Kidney (tissue), 14 donors: Measurements from ENCODE around the gene CNTN1. TPM values are rescaled to one million over a fixed set of nuclear protein-coding genes. Genes with fewer than 3 reads are reported as not detected.

Source experiments
- DNase-seq, 5 donors: peaks; one replicate each; pipeline ENCODE4 v3.0.0-alpha.2; 2013 to 2020
- FAIRE-seq: peaks from 2 replicates; lab custom pipeline; 2012; peaks lifted over from hg19 to GRCh38; lab: Jason Lieb, UNC
- H3K27ac ChIP-seq, 2 donors: one replicate each; pipeline ENCODE4 v1.7.0; 2013; ENCODE audit warnings: low read depth in 2 of 2, low read length in 2 of 2, inconsistent platforms in 1 of 2
- H3K27me3 ChIP-seq: one replicate; pipeline ENCODE4 v1.7.1; 2013; ENCODE audit warnings: low read length, inconsistent platforms; ENCODE audit not compliant: control insufficient read depth, insufficient read depth
- H3K36me3 ChIP-seq, 3 donors: one replicate each; pipeline versions ENCODE4 v1.7.0 to v1.7.1; 2013; ENCODE audit warnings: low read length in 3 of 3, control low read depth in 1 of 3, inconsistent platforms in 1 of 3; ENCODE audit not compliant: insufficient read depth in 3 of 3, control insufficient read depth in 2 of 3
- H3K4me1 ChIP-seq, 3 donors: one replicate each; pipeline versions ENCODE4 v1.7.0 to v1.7.1; 2013; ENCODE audit warnings: low read length in 3 of 3, inconsistent platforms in 1 of 3, low read depth in 1 of 3; ENCODE audit not compliant: control insufficient read depth in 2 of 3, insufficient read depth in 2 of 3
- H3K4me3 ChIP-seq, 3 donors: one replicate each; pipeline versions ENCODE4 v1.7.0 to v1.8.1; 2013; ENCODE audit warnings: low read length in 3 of 3, control low read depth in 1 of 3, inconsistent platforms in 1 of 3
- H3K9ac ChIP-seq, 3 donors: one replicate each; pipeline versions ENCODE4 v1.7.0 to v1.7.1; 2013; ENCODE audit warnings: low read length in 3 of 3, control low read depth in 1 of 3, inconsistent platforms in 1 of 3
- H3K9me3 ChIP-seq, 3 donors: one replicate each; pipeline versions ENCODE4 v1.7.0 to v1.7.1; 2013; ENCODE audit warnings: low read length in 3 of 3, control low read depth in 1 of 3, inconsistent platforms in 1 of 3; ENCODE audit not compliant: control insufficient read depth in 2 of 3, insufficient read depth in 1 of 3
- CTCF ChIP-seq: IDR thresholded peaks from 3 replicates; pipeline ENCODE4 v1.5.1; 2012; ENCODE audit warnings: mild to moderate bottlenecking, moderate library complexity, borderline replicate concordance; ENCODE audit not compliant: insufficient read depth; ENCODE audit errors: extremely low read depth
- intact Hi-C: fragments of 100-400 bp; cut with DNase I; formaldehyde crosslinking; loops from one replicate; pipeline ENCODE4 v1.11.1; 2022
- polyA plus RNA-seq: library from polyadenylated mRNA; stranded (reverse); fragments of 350-450 nt; fragmentation: Illumina TruSeq; extraction: RNeasy Lipid Tissue Mini Kit (QIAGEN cat#74804); gene quantifications from one replicate; pipeline ENCODE4 v1.2.3, GENCODE V29; 2014; ENCODE audit warnings: low read depth, low replicate concordance; ENCODE audit not compliant: insufficient read depth
- total RNA-seq: library from RNA; stranded (reverse); fragmentation: NEBNext Ultra II Directional; extraction: Animal tissue kit (Norgen Biotek cat#: 25700); gene quantifications from one replicate; pipeline ENCODE4 v1.2.1, GENCODE V29; 2021
- donor health status: control.
- donor health status: control.
- donor health status: control.
- donor health status: control.
- donor health status: control.
- donor health status: DM: yes; HTN: yes; CAD: no.
- donor health status: Normal renal cell carcinoma (clear cell type).

The CNTN1 gene
- total and polyA plus RNA-seq, 2 donors from 2014 or later: 6.3 to 9.9 TPM

DNA sequence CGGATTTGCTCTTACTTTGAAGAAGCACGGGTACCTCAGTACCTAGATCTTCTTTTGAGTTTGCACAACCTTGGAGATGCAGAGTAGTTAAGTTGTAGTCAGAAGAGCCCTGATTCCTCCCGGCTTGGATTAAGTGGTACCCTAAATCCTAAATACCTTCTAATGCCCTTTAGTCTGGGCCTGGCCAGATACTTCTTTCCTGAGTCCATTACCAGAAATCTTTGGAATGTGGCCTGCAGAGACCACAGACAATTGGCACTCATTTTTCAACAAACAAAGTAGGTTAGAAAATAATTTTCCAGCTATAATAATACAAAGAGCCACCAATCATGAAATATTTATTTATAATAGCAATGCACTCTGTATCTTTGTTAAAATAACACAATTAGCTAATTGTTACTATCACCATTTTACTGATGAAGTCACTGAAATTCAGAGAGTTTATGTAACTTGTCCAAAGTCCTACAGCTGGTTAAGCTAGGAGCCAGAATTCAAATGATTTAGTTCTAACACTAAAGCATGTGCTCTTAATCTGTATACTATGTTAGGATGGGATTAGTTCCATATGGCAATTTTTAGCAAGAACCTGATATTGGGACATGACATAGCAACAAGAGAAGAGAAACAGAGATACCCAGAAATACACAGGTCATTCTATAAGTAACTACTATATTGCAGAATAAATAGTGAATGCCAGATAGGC is 363.8 kb downstream of the CNTN1 start:
- no peak for DNase-seq
- H3K9ac ChIP-seq: no peak overlapping the region
- no peaks in the 10 kb centered on the region for H3K4me1 ChIP-seq
- no peaks in the 10 kb centered on the region for H3K9me3 ChIP-seq
- H3K36me3 ChIP-seq: no peaks in the 10 kb centered on the region
- FAIRE-seq: no peak
- intact Hi-C loops: no loop called here
- H3K27ac ChIP-seq: no peak overlapping the region
- no peaks in the 10 kb centered on the region for H3K27me3 ChIP-seq
- H3K4me3 ChIP-seq: no peak overlapping the region
- TF ChIP-seq CTCF: no peak

GRCh38 chr12:41058266-41058665 is 366.0 kb downstream of the CNTN1 start:
- Histone ChIP-seq H3K27me3 (no peaks in the 10 kb centered on the region), H3K9me3 (no peaks in the 10 kb centered on the region), H3K27ac (no peak overlapping the region), H3K9ac (no peak overlapping the region), H3K36me3 (no peaks in the 10 kb centered on the region), H3K4me1 (no peaks in the 10 kb centered on the region), H3K4me3 (no peak overlapping the region)
- no peak for TF ChIP-seq CTCF
- no peak for FAIRE-seq
- no peak for DNase-seq
- intact Hi-C loops: no loop called here

DNA sequence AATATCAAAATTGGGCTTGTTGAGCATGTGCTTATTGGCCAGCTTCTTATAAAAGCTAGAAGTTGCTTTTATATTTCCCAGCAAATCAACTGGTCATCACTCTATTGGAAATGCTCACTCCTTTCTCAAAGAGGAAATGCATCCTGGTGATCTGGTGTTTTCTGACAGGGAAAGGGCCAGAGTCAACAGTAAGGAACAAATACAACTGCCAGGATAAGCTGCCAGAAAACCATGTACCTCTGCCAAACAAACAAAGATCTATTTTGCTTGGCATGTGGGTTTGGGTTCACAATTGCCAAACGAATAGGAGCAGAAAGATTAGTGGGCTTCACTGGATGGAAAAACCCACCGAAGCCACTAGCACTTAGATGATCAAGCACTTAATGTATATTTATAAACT is 369.0 kb downstream of the CNTN1 start:
- no peaks in the 10 kb centered on the region for H3K36me3 ChIP-seq
- no peak for FAIRE-seq
- H3K27ac ChIP-seq: no peak overlapping the region
- no peaks in the 10 kb centered on the region for H3K9me3 ChIP-seq
- no peak for TF ChIP-seq CTCF
- H3K4me3 ChIP-seq: no peak overlapping the region
- DNase-seq: no peak
- no peak overlapping the region for H3K9ac ChIP-seq
- H3K27me3 ChIP-seq: no peaks in the 10 kb centered on the region
- no peaks in the 10 kb centered on the region for H3K4me1 ChIP-seq
- intact Hi-C loops: no loop called here

DNA sequence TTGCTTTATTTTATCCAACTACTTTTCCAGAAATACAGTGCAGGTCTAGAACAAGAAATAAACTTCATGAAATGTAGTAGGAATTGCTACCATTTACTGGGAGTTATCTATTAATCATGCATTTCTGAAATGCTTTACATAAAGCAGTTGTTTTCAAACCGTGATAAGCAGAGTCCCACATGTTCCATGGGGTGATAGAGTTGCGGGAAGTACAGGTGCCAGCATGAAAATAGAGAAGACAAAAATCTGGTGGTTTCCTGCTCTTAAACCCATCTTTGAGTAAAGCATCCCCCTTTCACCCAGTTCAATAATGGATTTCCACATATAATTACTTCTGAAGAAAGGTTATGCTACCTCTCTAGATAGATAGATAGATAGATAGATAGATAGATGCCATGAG is 372.2 kb downstream of the CNTN1 start:
- Histone ChIP-seq H3K4me3 (no peak overlapping the region), H3K9me3 (no peaks in the 10 kb centered on the region), H3K9ac (no peak overlapping the region), H3K4me1 (no peaks in the 10 kb centered on the region), H3K27me3 (no peaks in the 10 kb centered on the region), H3K36me3 (no peaks in the 10 kb centered on the region), H3K27ac (no peak overlapping the region)
- FAIRE-seq: no peak
- TF ChIP-seq CTCF: no peak
- DNase-seq: no peak
- intact Hi-C loops: no loop called here
